Fibroblast of lung (primary cell): ENCODE data around the gene PLA2G6. TPM values are rescaled to one million over a fixed set of nuclear protein-coding genes. Genes with fewer than 3 reads are reported as not detected.

ENCODE experiments used
- DNase-seq, 2 donors: peaks; one replicate each; pipeline versions ENCODE4 v3.0.0 to v3.0.0-alpha.2; 2010; ENCODE audit warnings: low read depth in 2 of 2
- H2AFZ ChIP-seq: 2 replicates; pipeline ENCODE4 v1.5.1; 2012; ENCODE audit warnings: low read length, control low read depth, inconsistent platforms
- H3K27ac ChIP-seq: 2 replicates; pipeline ENCODE4 v1.5.1; 2011; ENCODE audit warnings: low read length, control low read depth; ENCODE audit not compliant: insufficient read depth
- H3K27me3 ChIP-seq: 2 replicates; pipeline ENCODE4 v1.5.1; 2011; ENCODE audit warnings: mild to moderate bottlenecking, low read length; ENCODE audit not compliant: control insufficient read depth, insufficient read depth
- H3K36me3 ChIP-seq: 2 replicates; pipeline ENCODE4 v1.5.1; 2011; ENCODE audit warnings: low read length; ENCODE audit not compliant: control insufficient read depth, insufficient read depth
- H3K4me1 ChIP-seq: 2 replicates; pipeline ENCODE4 v1.5.1; 2011; ENCODE audit warnings: low read length; ENCODE audit not compliant: control insufficient read depth, insufficient read depth; ENCODE audit errors: extremely low read depth
- H3K4me2 ChIP-seq: 2 replicates; pipeline ENCODE4 v1.5.1; 2011; ENCODE audit warnings: low read length, control low read depth; ENCODE audit not compliant: insufficient read depth; ENCODE audit errors: extremely low read depth
- H3K4me3 ChIP-seq, 4 experiments: fragments of 200-600 bp in 1 of 4; sonication (generic) in 1 of 4; replicated peaks in 1 of 4; 2 replicates each; pipeline ENCODE4 v1.5.1; 2011 to 2016; ENCODE audit warnings: low read length in 4 of 4, low read depth in 3 of 4, mild to moderate bottlenecking in 3 of 4, control low read depth in 2 of 4, inconsistent platforms in 1 of 4, mixed read lengths in 1 of 4; ENCODE audit not compliant: insufficient read depth in 1 of 4; ENCODE audit errors: control extremely low read depth in 1 of 4
- H3K79me2 ChIP-seq: 2 replicates; pipeline ENCODE4 v1.5.1; 2012; ENCODE audit warnings: mild to moderate bottlenecking, low read length, inconsistent platforms; ENCODE audit not compliant: control insufficient read depth, insufficient read depth
- H3K9ac ChIP-seq: 2 replicates; pipeline ENCODE4 v1.5.1; 2011; ENCODE audit warnings: mild to moderate bottlenecking, low read length, control low read depth; ENCODE audit not compliant: insufficient read depth
- H3K9me3 ChIP-seq: 2 replicates; pipeline ENCODE4 v1.5.1; 2012; ENCODE audit warnings: low read depth, low read length; ENCODE audit not compliant: control insufficient read depth, insufficient read depth
- H4K20me1 ChIP-seq: 2 replicates; pipeline ENCODE4 v1.5.1; 2011; ENCODE audit warnings: low read length; ENCODE audit not compliant: control insufficient read depth, insufficient read depth; ENCODE audit errors: extremely low read depth
- EZH2 ChIP-seq: IDR thresholded peaks from 2 replicates; pipeline ENCODE4 v1.5.1; 2012; ENCODE audit warnings: low read length, control low read depth, mild to moderate bottlenecking; ENCODE audit errors: missing control alignments
- polyA plus RNA-seq, 2 donors: library from polyadenylated mRNA; depleted of rRNA in 1 of 2; stranded (reverse) in 1 of 2; unstranded in 1 of 2; fragments of >200 nt; gene quantifications; 2 replicates each; pipeline ENCODE4 v1.2.1, GENCODE V29; 2011 to 2012; ENCODE audit warnings: missing spikeins in 1 of 2
- total RNA-seq: library from RNA; depleted of rRNA; stranded (reverse); fragments of >200 nt; gene quantifications from 2 replicates; pipeline ENCODE4 v1.2.1, GENCODE V29; 2014
- TF ChIP-seq, protein P1 (sequence below), 2 donors: IDR thresholded peaks in 1 of 2; conservative IDR thresholded peaks in 1 of 2; 1 replicate in 1 of 2; 2 replicates in 1 of 2; pipeline ENCODE4 v1.5.1; 2011 to 2012; ENCODE audit warnings: low read length in 2 of 2, control low read depth in 1 of 2, inconsistent platforms in 1 of 2, low read depth in 1 of 2, mild to moderate bottlenecking in 1 of 2

PLA2G6 gene
- total and polyA plus RNA-seq, 2 donors (not counting 1 experiment from before 2014, with no cell fraction given) = 4.8 to 29.9 TPM

DNA sequence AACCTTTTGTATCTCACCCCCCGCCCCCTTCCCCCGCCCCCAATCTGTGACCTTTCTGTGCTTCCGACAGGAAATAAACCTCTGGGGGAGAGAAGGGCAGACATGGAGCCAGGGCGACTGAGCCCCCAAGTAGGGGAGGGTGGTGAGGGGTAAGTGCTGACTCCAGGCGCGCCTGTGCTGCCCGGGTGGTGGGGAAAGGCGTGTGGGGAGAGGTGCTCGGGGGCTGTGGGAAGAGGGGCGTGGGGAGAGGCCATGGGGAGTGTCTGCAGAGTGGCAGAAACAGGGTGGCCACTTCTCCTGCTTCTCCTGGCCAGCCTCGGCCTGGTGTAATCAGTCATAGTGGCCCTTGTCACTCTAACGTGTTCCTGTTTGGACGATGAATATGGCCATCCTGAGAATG lies 105.7 kb downstream of the PLA2G6 start:
- TF ChIP-seq, protein P1, sequence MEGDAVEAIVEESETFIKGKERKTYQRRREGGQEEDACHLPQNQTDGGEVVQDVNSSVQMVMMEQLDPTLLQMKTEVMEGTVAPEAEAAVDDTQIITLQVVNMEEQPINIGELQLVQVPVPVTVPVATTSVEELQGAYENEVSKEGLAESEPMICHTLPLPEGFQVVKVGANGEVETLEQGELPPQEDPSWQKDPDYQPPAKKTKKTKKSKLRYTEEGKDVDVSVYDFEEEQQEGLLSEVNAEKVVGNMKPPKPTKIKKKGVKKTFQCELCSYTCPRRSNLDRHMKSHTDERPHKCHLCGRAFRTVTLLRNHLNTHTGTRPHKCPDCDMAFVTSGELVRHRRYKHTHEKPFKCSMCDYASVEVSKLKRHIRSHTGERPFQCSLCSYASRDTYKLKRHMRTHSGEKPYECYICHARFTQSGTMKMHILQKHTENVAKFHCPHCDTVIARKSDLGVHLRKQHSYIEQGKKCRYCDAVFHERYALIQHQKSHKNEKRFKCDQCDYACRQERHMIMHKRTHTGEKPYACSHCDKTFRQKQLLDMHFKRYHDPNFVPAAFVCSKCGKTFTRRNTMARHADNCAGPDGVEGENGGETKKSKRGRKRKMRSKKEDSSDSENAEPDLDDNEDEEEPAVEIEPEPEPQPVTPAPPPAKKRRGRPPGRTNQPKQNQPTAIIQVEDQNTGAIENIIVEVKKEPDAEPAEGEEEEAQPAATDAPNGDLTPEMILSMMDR (conservative IDR thresholded peaks at IDR 0.05 in 1 of 2, IDR thresholded peaks at IDR 0.05 in 1 of 2; ENCODE audit: low read depth in 1 of 2, low read length in 2 of 2) = no peak
- no peak for TF ChIP-seq EZH2

DNA sequence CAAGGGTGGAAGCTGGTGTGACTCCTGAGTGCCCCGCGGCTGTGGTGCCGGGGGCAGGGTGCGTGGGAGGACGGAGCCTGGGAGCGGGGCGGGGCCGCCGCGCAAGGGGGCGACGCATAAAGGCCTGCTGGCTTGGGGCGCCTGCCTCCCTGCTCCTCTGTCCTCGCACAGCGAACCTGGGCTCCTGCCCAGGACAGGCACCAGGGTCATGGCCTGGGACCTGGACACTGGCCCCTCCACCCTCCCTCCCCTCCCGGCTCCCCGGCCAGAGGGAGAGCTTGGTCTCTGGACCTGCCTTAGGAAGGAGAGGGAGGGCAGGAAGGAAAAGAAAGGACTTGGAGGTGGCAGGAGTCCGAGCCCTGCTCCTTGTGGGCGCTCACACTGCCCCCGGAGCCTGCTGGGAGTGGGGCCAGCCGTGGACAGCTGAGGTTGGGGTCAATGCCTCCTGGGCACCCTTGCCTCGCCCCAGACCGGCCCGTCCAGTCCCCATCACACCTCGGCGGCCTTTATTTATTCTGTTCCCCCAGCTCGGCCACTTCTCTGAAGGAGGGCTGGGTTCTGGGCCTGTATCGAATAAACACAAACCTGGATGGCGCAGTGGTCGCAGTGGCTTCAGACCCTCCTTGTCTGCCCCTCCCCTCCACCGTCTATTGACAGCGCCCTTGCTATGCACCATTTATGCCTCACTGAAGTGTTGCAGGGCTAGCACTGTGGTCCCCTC lies 106.4 kb downstream of the PLA2G6 start:
- DNase-seq = no peak
- Histone ChIP-seq H3K79me2 (no peaks in the 10 kb centered on the region), H3K36me3 (peaks cover 2% of the 10 kb centered on the region), H3K4me2 (no peak overlapping the region), H3K27ac (no peak overlapping the region), H3K4me1 (no peaks in the 10 kb centered on the region), H3K4me3 (no peak overlapping the region), H3K27me3 (peaks cover 3% of the 10 kb centered on the region), H3K9ac (no peak overlapping the region), H4K20me1 (no peaks in the 10 kb centered on the region), H3K9me3 (no peaks in the 10 kb centered on the region), H2AFZ (no peak overlapping the region)
- TF ChIP-seq, protein P1 (conservative IDR thresholded peaks at IDR 0.05 in 1 of 2, IDR thresholded peaks at IDR 0.05 in 1 of 2; ENCODE audit: low read depth in 1 of 2, low read length in 2 of 2) = no peak
- no peak for TF ChIP-seq EZH2

More for the DNA sequence above, 105.7 kb downstream of the PLA2G6 start:
- Histone ChIP-seq H3K27me3 (peaks cover 6% of the 10 kb centered on the region), H3K4me2 (no peak overlapping the region), H3K4me3 (no peak overlapping the region), H3K9ac (no peak overlapping the region), H3K4me1 (no peaks in the 10 kb centered on the region), H3K36me3 (peaks cover 2% of the 10 kb centered on the region), H4K20me1 (no peaks in the 10 kb centered on the region), H3K9me3 (no peaks in the 10 kb centered on the region), H3K79me2 (no peaks in the 10 kb centered on the region), H2AFZ (no peak overlapping the region), H3K27ac (no peak overlapping the region)
- no peak for DNase-seq

DNA sequence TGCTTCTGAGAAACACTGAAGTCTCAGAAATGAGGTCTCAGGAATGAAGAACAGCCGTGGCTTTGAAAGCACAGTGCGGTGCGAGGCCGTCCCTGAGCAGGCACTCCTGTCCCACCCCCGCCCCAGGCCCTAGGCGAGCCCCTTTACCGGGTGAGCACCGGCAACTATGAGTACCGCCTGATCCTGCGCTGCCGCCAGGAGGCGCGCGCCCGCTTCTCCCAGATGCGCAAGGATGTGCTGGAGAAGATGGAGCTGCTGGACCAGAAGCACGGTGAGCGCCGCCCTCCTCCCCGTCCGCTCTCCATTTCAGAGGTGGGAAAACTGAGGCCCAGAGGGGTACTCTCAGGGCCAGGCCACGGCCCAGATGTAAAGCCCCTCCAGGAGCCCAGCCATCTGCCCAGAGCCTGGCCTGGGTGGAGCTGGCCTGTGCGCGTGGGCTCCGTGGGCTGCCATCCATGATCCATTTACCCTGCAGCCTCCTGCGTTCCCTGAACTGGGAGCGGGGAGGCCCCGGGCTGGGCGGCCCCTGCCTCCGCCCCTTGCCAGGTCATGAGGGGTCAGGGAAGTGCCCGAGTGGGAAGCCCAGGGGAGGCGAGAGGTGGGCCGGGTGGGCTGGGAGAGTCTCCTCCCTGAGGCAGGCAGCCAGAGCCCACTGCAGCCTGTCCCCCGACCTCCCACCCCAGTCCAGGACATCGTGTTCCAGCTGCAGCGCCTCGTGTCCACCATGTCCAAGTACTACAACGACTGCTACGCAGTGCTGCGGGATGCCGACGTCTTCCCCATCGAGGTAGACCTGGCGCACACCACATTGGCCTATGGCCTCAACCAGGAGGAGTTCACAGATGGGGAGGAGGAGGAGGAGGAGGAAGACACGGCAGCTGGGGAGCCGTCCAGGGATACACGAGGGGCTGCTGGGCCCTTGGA lies 107.2 kb downstream of the PLA2G6 start:
- Histone ChIP-seq H3K4me3 (no peak overlapping the region), H3K27me3 (no peaks in the 10 kb centered on the region), H2AFZ (no peak overlapping the region), H3K4me2 (no peak overlapping the region), H3K27ac (no peak overlapping the region), H3K9me3 (no peaks in the 10 kb centered on the region), H3K36me3 (peaks cover 2% of the 10 kb centered on the region), H3K4me1 (peaks cover 2% of the 10 kb centered on the region), H3K79me2 (no peaks in the 10 kb centered on the region), H3K9ac (no peak overlapping the region), H4K20me1 (no peaks in the 10 kb centered on the region)
- peak; percentile 31 to 40 for DNase-seq
- TF ChIP-seq, protein P1 (conservative IDR thresholded peaks at IDR 0.05 in 1 of 2, IDR thresholded peaks at IDR 0.05 in 1 of 2; ENCODE audit: low read depth in 1 of 2, low read length in 2 of 2) = peak; percentile 30 to 61
- no peak for TF ChIP-seq EZH2
